Spinal cord (tissue), 10 donors: ENCODE results near the gene GDPGP1. TPM values are rescaled to one million over a fixed set of nuclear protein-coding genes. Genes with fewer than 3 reads are reported as not detected.
"Not testable (repeated sequence)": the region's sequence is repeated elsewhere in the genome, so short reads cannot be mapped to it uniquely, and the experiment has no call there.

Experiments
- DNase-seq, 6 donors: peaks; one replicate each; pipeline versions ENCODE4 v3.0.0 to v3.0.0-alpha.2; 2013 to 2015; ENCODE audit warnings: low spot score in 6 of 6, low read depth in 4 of 6
- H3K27ac ChIP-seq: one replicate; pipeline ENCODE4 v1.5.1; 2013; ENCODE audit warnings: low read depth, low read length, control low read depth
- H3K27me3 ChIP-seq: one replicate; pipeline ENCODE4 v1.6.1; 2013; ENCODE audit warnings: low read length; ENCODE audit not compliant: control insufficient read depth, insufficient read depth
- H3K36me3 ChIP-seq: one replicate; pipeline ENCODE4 v1.6.1; 2013; ENCODE audit warnings: low read length; ENCODE audit not compliant: control insufficient read depth, insufficient read depth
- H3K4me1 ChIP-seq: one replicate; pipeline ENCODE4 v1.6.1; 2013; ENCODE audit warnings: low read length; ENCODE audit not compliant: control insufficient read depth, insufficient read depth
- H3K4me3 ChIP-seq: one replicate; pipeline ENCODE4 v1.5.1; 2013; ENCODE audit warnings: low read depth, low read length, control low read depth
- H3K9me3 ChIP-seq: one replicate; pipeline ENCODE4 v1.6.1; 2013; ENCODE audit warnings: low read length; ENCODE audit not compliant: control insufficient read depth, insufficient read depth
- WGBS: methylation state at CpG from one replicate; pipeline ENCODE4 v1.1.5; 2013; ENCODE audit warnings: missing lambda C conversion rate; ENCODE audit not compliant: insufficient coverage; 5-methylcytosine and 5-hydroxymethylcytosine counted together
- polyA plus RNA-seq, 2 donors: library from polyadenylated mRNA; unstranded; fragments of 120-200 nt; gene quantifications; one replicate each; pipeline ENCODE4 v1.2.1, GENCODE V29; 2013; ENCODE audit not compliant: insufficient read length in 2 of 2
- small RNA-seq: library from RNA; depleted of rRNA; stranded (forward); fragments of <200 nt; gene quantifications from one replicate; pipeline ENCODE3, GENCODE V24; 2014; ENCODE audit warnings: low replicate concordance
- total RNA-seq, 2 donors: library from RNA; depleted of rRNA in 1 of 2; stranded (reverse); fragments of 120-200 nt in 1 of 2; fragments of >200 nt in 1 of 2; gene quantifications; one replicate each; pipeline versions ENCODE4 v1.2.3 to v1.2.4, GENCODE V29; 2013 to 2014
- donor health status: healthy.

The GDPGP1 gene
- total and polyA plus RNA-seq, 4 donors, result 3.7 to 7.8 (median 6.7) TPM

DNA sequence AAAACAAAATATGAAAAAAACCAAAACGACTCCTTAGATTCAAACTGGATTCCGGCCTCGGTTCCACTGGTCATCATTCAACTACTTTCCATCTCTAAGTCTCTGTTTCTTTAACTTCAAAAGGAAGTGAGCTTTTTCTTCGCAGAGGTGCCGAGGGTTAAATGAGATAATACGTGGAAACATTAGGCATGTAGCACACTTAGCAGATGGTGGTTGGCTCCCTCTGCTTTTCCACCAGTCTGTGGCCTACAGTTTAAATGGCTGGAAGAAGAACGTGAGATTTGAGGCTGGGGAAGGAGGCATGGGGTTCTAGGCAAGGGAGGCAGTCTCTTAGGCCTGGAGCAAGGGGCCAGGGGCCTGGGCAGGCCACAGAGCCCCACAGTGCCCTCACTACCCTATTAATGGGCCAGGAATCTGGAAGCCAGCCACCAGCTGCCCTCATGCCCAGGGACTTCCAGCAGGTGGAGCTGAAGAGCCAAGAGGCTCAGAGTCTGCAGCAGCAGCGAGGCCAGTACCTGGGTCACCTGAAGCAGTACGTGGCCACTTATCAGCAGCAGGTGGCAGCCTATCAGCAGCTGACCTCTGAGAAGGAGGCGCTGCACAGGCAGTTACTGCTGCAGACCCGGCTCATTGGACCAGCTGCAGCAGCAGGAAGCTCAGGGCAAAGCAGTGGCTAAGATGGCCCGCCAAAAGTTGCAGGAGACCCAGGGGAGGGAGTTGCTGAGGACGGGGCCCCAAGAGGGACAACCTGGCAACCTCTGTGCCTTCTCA is 59.2 kb downstream of the GDPGP1 start:
- peak in 2 of 6 donors; percentile 46 to 59 for DNase-seq
- H3K9me3 ChIP-seq, H3K27ac ChIP-seq, H3K27me3 ChIP-seq, H3K4me3 ChIP-seq, H3K36me3 ChIP-seq: not testable (repeated sequence)
- WGBS, result 51% methylated on average over 9 of the region's 13 CpGs
- H3K4me1 ChIP-seq, result peaks cover 18% of the 10 kb centered on the region

DNA sequence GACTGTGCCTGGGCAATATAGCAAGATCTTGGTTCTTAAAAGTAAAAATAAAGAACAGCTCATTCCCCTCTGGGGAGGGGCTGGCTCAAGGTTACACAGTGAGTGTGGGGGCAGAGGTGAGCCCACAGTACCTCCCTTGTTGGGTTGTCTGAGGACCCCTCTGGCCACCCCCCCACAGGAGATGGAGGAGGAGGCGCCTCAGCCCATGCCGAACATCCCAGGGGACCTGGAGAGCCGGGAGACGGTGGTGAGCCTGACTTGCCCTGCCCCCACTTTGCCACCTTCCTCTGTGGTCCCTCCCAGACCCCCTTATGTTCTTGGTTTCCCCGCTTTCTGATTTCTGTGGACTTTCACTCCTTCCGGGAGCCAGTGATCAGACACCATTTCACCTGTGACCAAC is 60.1 kb downstream of the GDPGP1 start:
- no peaks in the 10 kb centered on the region for H3K9me3 ChIP-seq
- no peak overlapping the region for H3K27ac ChIP-seq
- DNase-seq, result no peak
- 71% methylated on average over 5 of the region's 6 CpGs for WGBS
- H3K36me3 ChIP-seq, result peaks cover 3% of the 10 kb centered on the region
- no peaks in the 10 kb centered on the region for H3K27me3 ChIP-seq
- peaks cover 18% of the 10 kb centered on the region for H3K4me1 ChIP-seq
- H3K4me3 ChIP-seq, result no peak overlapping the region

- Histone ChIP-seq H3K36me3 (peaks cover 3% of the 10 kb centered on the region), H3K4me3 (no peak overlapping the region), H3K9me3 (no peaks in the 10 kb centered on the region), H3K4me1 (peaks cover 18% of the 10 kb centered on the region), H3K27me3 (no peaks in the 10 kb centered on the region), H3K27ac (no peak overlapping the region)
- no peak for DNase-seq
- 59% methylated on average over 9 of the region's 16 CpGs for WGBS
These were observed 60.7 kb downstream of the GDPGP1 start for GRCh38 chr15:90294601-90295269.

- WGBS, result 42% methylated on average over 10 of the region's 10 CpGs
These were observed 61.2 kb downstream of the GDPGP1 start for GRCh38 chr15:90295270-90295648.

More at GRCh38 chr15:90295270-90295648, 61.2 kb downstream of the GDPGP1 start:
- Histone ChIP-seq H3K36me3 (peaks cover 3% of the 10 kb centered on the region), H3K4me1 (peaks cover 18% of the 10 kb centered on the region), H3K9me3 (no peaks in the 10 kb centered on the region), H3K27me3 (no peaks in the 10 kb centered on the region), H3K27ac (no peak overlapping the region), H3K4me3 (no peak overlapping the region)
- no peak for DNase-seq

Small RNAs within 50 kb of the gene (small RNA-seq; reads per million reads assigned to genes)
- gene AC091167.3 (not detected), gene RN7SL736P (not detected)

Other genes with a start within 250 kb of the GDPGP1 start
- gene ZNF710, start 232.9 kb upstream of the GDPGP1 start, total RNA-seq, result 10 to 100 TPM in 1 of 2 donors, 1 to 10 TPM in 1; 5.3 to 11.4 TPM
- gene ZNF710, start 232.9 kb upstream of the GDPGP1 start, polyA plus RNA-seq, result 10 to 100 TPM; 23.6 to 33.0 TPM
- gene IDH2, start 131.7 kb upstream of the GDPGP1 start, total RNA-seq, result 100 to 1,000 TPM in 1 of 2 donors, 10 to 100 TPM in 1; 65.5 to 111 TPM
- gene IDH2, start 131.7 kb upstream of the GDPGP1 start, polyA plus RNA-seq, result 100 to 1,000 TPM; 141 to 144 TPM
- 10 to 100 TPM; 12.5 to 40.4 TPM for gene SEMA4B, start 32.9 kb upstream of the GDPGP1 start, total RNA-seq
- gene SEMA4B, start 32.9 kb upstream of the GDPGP1 start, polyA plus RNA-seq, result 10 to 100 TPM; 49.1 to 67.6 TPM
- 10 to 100 TPM; 11.5 to 28.5 TPM for gene CIB1, start 268 bp upstream of the GDPGP1 start, total RNA-seq
- 10 to 100 TPM; 29.5 to 32.9 TPM for gene CIB1, start 268 bp upstream of the GDPGP1 start, polyA plus RNA-seq
- under 1 TPM; 0.28 to 0.30 TPM for gene TTLL13, start 15.3 kb downstream of the GDPGP1 start, total RNA-seq
- under 1 TPM; 0.30 to 0.51 TPM for gene TTLL13, start 15.3 kb downstream of the GDPGP1 start, polyA plus RNA-seq
- 100 to 1,000 TPM; 154 to 180 TPM for gene NGRN, start 31.5 kb downstream of the GDPGP1 start, total RNA-seq
- 100 to 1,000 TPM; 323 to 356 TPM for gene NGRN, start 31.5 kb downstream of the GDPGP1 start, polyA plus RNA-seq
- gene ZNF774, start 118.1 kb downstream of the GDPGP1 start, total RNA-seq, result 1 to 10 TPM; 5.3 to 6.6 TPM
- 10 to 100 TPM in 1 of 2 donors, 1 to 10 TPM in 1; 8.3 to 13.4 TPM for gene ZNF774, start 118.1 kb downstream of the GDPGP1 start, polyA plus RNA-seq
- 100 to 1,000 TPM; 107 to 126 TPM for gene IQGAP1, start 154.0 kb downstream of the GDPGP1 start, total RNA-seq
- 10 to 100 TPM; 33.8 to 46.3 TPM for gene IQGAP1, start 154.0 kb downstream of the GDPGP1 start, polyA plus RNA-seq